ENCODE results near the gene MTMR12.
"Not testable (repeated sequence)": the region's sequence is repeated elsewhere in the genome, so short reads cannot be mapped to it uniquely, and the experiment has no call there.

MTMR12 gene

GRCh38 chr5:32325062-32325461 lies 12.3 kb upstream of the MTMR12 start:
- DNase-seq: no peak

- DNase-seq: no peak
Measured at GRCh38 chr5:32323741-32324140, 11.0 kb upstream of the MTMR12 start.

DNA sequence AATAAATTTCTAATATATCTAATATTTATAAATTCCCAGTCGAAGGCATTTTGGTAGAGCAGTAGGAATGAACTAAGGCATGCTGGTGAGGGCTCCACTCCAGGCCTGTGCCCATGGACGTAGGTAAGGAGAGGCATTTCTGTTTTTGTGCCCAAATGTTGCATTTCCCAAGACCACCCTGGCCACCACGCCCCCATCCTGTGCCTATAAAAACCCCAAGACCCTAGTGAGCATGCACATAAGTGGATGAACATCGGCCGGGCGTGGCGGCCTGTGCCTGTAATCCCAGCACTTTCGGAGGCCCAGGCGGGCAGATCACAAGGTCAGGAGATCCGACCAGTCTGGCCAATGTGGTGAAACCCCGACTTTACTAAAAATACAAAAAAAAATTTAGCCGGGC lies 10.1 kb upstream of the MTMR12 start:
- no peak for DNase-seq

GRCh38 chr5:32321787-32322186 lies 9.0 kb upstream of the MTMR12 start:
- not testable (repeated sequence) for DNase-seq

GRCh38 chr5:32320576-32320975 lies 7.8 kb upstream of the MTMR12 start:
- DNase-seq: no peak

- DNase-seq: no peak
Measured at GRCh38 chr5:32319926-32320543, 7.3 kb upstream of the MTMR12 start.

DNA sequence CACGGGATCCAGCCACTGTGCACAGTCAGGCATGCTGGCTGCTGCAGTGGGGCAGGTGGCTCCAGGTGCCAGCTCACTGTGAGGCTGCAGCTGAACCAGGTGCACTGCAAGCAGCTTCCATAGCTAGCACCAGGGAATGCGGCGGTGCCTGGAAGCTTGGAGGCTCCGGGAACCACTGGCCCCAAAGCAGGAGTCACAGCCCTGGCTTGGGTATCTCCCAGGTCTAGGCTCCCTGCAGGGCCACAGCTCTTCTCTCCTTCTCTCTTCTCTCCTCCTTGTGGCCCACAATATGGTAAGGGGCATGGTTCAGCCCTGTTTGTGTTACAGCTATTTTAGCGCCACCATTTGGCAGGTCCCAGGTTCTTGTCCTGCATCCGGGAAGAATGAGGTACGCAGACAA lies 6.7 kb upstream of the MTMR12 start:
- no peak for DNase-seq

DNA sequence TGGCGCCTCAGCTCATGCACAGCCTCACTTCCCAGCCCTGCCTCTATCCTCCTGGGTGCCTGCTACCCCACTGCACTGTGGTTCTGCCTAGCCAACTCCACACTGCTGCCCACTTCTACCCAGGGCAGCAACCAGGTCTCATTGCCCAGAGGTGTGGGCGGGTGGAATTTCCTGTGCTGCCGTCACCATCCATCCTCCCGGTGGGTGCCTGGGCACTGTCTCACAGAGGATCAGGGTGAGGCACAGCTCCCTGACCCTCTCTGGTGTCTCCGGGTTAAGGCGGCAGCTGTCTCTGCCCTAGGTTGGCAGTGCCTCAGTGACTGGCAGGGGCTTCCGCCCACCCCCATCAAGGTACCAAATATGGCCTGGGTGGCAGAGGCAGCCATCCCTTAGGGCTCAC lies 4.3 kb upstream of the MTMR12 start:
- DNase-seq: no peak

- DNase-seq: no peak
Measured at GRCh38 chr5:32315221-32316014, 2.7 kb upstream of the MTMR12 start.

DNA sequence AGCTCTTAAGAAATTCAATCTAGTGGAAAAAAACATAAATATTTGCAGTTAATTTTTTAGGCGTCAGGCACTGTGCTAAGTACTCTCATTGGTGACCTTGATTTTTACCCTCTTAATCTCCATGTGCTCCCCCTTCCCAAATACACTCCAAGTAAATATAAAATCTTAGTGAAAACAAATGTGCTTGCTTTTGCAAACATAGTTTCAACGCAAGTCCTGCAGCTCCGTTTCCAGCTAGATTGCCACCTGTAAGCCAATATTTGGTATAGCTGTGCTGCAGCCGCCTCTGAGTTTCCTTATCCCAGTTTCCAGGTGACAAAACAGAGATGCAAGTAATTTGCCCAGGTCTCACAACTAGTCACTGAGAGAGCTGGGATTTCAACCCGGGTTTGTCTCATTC lies 1.9 kb upstream of the MTMR12 start:
- DNase-seq: no peak

- DNase-seq: not testable (repeated sequence)
Measured at GRCh38 chr5:32314152-32314488, 1.4 kb upstream of the MTMR12 start.

GRCh38 chr5:32312197-32312594 lies 543 bp downstream of the MTMR12 start:
- DNase-seq: no peak

- no peak for DNase-seq
Measured at GRCh38 chr5:32311404-32312196, 1.1 kb downstream of the MTMR12 start.

GRCh38 chr5:32309761-32310160 lies 3.0 kb downstream of the MTMR12 start:
- no peak for DNase-seq

- DNase-seq: no peak
Measured at GRCh38 chr5:32308946-32309345, 3.8 kb downstream of the MTMR12 start.

DNA sequence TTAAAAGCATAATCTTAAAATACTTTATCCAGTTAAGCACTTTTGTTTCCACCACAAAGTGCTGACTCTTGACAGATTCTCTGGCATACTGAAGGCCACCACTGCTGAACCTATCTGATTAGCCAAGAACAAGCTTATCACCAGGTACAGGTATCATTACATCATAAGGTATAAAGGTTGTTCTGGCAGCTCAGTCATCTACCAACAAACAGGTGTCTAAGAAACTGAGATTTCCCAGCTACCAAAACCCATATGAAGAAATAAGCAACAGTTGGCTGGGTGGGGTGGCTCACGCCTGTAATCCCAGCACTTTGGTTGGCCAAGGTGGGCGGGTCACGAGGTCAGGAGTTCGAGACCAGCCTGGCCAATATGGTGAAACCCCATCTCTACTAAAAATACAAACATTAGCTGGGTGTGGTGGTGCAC lies 5.0 kb downstream of the MTMR12 start:
- DNase-seq: no peak

DNA sequence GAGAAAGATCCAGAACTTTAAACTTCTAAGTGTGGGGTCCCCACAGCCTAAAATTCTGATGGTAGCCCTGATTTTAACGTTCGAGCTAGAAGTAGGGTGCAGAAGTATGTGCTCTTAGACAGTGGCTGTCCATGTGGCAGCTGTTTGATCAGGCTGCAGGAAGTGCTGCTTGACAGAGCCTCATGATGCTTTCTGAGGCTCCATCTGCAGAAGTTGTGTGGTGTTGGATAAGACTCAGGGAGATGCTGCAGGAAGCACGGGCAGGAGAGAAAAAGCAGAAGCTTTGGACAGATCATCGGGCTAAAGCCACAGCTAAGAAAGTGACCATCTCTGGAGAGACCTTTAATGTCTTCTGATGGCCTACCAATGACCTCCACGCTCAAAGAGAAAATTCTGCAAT lies 8.1 kb downstream of the MTMR12 start:
- DNase-seq: no peak

DNA sequence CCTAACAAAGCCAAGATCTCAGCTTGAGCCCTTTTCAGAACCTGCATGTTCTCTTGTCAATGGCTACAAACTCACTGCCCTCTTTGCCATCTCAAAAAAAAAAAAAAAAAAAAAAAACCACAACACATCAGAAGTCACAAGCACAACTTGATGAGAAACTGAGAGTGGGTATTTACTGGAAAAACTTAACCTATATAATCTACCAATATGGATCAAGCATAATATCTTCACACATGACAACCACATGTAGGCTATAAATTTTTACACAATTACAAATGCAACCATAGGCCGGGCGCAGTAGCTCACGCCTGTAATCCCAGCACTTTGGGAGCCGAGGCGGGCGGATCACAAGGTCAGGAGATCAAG lies 9.0 kb downstream of the MTMR12 start:
- DNase-seq: no peak

DNA sequence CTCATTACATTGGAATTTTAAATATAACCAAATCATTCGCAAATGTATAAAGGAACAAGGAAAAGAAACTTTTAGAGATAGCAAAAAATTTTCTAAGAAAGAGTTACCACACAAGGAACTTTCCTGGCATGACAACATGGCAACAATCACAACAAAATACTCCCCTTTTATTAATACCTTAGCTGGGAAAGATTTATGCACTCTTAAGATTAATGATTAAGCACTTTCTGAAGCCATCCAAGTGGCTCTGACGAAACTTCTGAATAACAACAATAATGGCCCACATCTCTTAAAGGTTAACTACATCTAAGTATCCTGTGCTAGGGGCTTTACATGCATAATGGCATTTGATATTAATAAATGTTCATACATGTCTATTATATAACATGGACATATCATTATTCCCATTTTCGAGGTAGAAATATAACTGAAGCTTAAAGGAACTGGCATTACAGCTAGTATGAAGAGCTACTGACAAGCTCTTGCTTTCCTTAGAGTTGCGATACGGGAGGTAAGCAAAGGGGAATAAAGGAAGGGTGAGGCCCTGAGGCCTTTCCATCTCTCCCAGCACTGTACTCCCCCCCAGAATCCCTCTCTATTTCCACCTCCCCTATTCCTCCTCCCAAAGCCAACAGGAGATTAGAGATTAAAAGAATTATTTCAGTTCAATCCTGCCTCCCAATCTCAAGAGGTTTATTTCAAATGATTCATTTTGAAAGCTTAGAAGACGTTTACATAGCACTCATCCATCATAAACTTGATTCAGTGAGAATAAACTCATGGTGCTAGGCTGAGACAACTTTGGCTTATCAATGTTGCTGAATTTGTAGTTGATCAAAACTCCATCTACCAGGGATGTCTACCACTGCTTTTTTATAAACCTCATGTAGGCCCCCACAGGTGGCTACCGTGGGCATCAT lies 9.6 kb downstream of the MTMR12 start:
- DNase-seq: no peak

DNA sequence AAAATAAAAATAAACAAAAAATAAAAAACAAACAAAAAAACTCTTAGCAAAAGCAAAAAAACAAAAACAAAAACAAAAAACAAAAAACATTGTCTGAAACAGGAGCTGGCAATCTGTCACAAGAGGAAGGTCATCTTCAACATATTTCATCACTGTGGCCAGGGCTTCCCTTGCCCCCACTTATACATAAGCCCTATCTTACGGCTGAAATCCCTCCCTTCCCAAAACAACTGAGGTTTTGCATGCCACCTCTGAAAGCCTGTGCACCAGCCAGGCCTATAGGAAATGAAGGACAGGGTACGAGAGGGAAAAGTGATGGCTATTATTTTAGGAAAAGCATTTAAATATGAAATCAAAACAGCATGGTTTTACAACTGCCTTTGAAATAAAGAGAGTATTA lies 10.8 kb downstream of the MTMR12 start:
- no peak for DNase-seq

DNA sequence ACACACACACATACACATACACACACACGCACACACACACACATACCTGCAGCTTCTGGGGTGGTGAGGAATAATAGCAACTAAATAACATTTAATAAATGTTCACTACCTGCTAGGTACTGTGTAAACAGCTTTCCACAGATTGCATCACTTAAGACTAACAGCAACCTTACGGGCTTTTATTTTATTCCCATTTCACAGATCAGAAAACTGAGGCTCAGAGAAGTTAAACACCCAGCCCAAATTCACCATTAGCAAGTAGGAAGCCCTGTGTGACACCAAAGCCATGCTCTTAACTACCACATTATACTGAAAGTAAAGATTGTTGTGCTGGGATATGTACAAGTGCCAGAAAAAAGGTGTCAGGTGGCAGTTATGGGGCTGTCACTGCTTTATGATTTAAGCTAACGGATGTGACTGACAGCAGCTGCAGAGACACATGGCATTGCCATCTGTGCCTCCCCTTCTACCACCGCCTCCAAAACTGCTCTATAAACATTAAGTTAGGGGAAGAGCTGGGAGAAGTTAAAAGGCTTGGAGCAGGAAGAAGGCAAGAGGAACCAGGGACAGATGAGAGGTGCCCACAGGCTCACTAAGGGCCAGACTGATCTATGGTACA lies 13.6 kb downstream of the MTMR12 start:
- DNase-seq: no peak

GRCh38 chr5:32298059-32298415 lies 14.7 kb downstream of the MTMR12 start:
- DNase-seq: no peak

Measured in NCI-H1048 (cell line).